Left lung (tissue), 14 donors: ENCODE data around the gene GCHFR. TPM values are rescaled to one million over a fixed set of nuclear protein-coding genes. Genes with fewer than 3 reads are reported as not detected.

Experiments used
- ATAC-seq: fragments of 200-7000 bp; cut with Tn5 transposase; one replicate; pipeline ENCODE4 v1.9.1; 2020; ENCODE audit warnings: moderate library complexity
- DNase-seq, 4 donors: peaks; one replicate each; pipeline ENCODE4 v3.0.0-alpha.2; 2013 to 2020
- H3K27ac ChIP-seq, 2 donors: fragments of 200-600 bp; sonication (generic) in 1 of 2; one replicate each; pipeline versions ENCODE4 v1.5.0 to v1.8.0; 2020 to 2021
- H3K27me3 ChIP-seq, 2 donors: fragments of 200-600 bp; sonication (generic) in 1 of 2; one replicate each; pipeline versions ENCODE4 v1.5.0 to v1.8.0; 2020 to 2021
- H3K36me3 ChIP-seq, 2 donors: fragments of 200-600 bp; sonication (generic) in 1 of 2; one replicate each; pipeline versions ENCODE4 v1.5.0 to v1.8.0; 2020 to 2021
- H3K4me1 ChIP-seq, 2 donors: fragments of 200-600 bp; one replicate each; pipeline ENCODE4 v1.8.0; 2021
- H3K4me3 ChIP-seq, 2 donors: fragments of 200-600 bp; sonication (generic) in 1 of 2; one replicate each; pipeline versions ENCODE4 v1.5.0 to v1.8.0; 2020 to 2021; ENCODE audit warnings: mild to moderate bottlenecking in 1 of 2
- H3K9me3 ChIP-seq, 2 donors: fragments of 200-600 bp; sonication (generic) in 1 of 2; one replicate each; pipeline versions ENCODE4 v1.5.0 to v1.8.0; 2020 to 2021
- CTCF ChIP-seq, 2 donors: fragments of 200-600 bp; sonication (generic) in 1 of 2; IDR thresholded peaks; one replicate each; pipeline versions ENCODE4 v1.5.0 to v1.8.0; 2021; ENCODE audit warnings: antibody characterized with exemption in 2 of 2
- intact Hi-C, 2 donors: fragments of 100-400 bp; cut with DNase I; formaldehyde crosslinking; loops; one replicate each; pipeline versions ENCODE4 v1.11.2 to v1.14.2; 2022
- long read RNA-seq, 12 donors: library from polyadenylated mRNA in 2 of 12; unstranded in 2 of 12; transcript quantifications; one replicate each; pipeline ENCODE4 v2.0.0 and lab custom pipeline, GENCODE V29; 2019 to 2026
- polyA plus RNA-seq, 6 donors: library from polyadenylated mRNA; unstranded; fragments of 120-200 nt; gene quantifications; one replicate each; pipeline ENCODE4 v1.2.1, GENCODE V29; 2013; ENCODE audit not compliant: insufficient read length in 6 of 6
- total RNA-seq, 2 donors: library from RNA; stranded (reverse); fragmentation: NEBNext Ultra II Directional; extraction: Animal tissue kit (Norgen Biotek cat#: 25700); gene quantifications; one replicate each; pipeline ENCODE4 v1.2.1, GENCODE V29; 2021
- donor health status: DM: no; HTN: yes; CAD: no.
- donor health status: DM: no; HTN: no; CAD: no.

GCHFR gene
- total RNA-seq (10 to 100 TPM; 42.1 to 61.5 TPM), polyA plus RNA-seq (10 to 100 TPM; 12.7 to 18.6 (median 15.7) TPM)
- long read RNA-seq, donor 1, transcript GCHFR-201 (3 exons, 777 nt) = major isoform, 22 of 23 reads
- long read RNA-seq, donor 1, partial matches to known transcripts = 0 of 23 reads
- long read RNA-seq, donor 1, other reads (novel, unspliced or antisense) = 0 of 23 reads
- long read RNA-seq, donor 2, transcript GCHFR-201 (3 exons, 777 nt) = major isoform, 25 of 27 reads
- long read RNA-seq, donor 2, partial matches to known transcripts = 0 of 27 reads
- long read RNA-seq, donor 2, other reads (novel, unspliced or antisense) = 0 of 27 reads
- long read RNA-seq, donor 3, transcript GCHFR-201 (3 exons, 777 nt) = major isoform, 16 of 36 reads
- long read RNA-seq, donor 3, partial matches to known transcripts = 0 of 36 reads
- long read RNA-seq, donor 3, other reads (novel, unspliced or antisense) = 18 of 36 reads
- long read RNA-seq, donor 4, transcript GCHFR-201 (3 exons, 777 nt) = major isoform, 75 of 81 reads
- long read RNA-seq, donor 4, partial matches to known transcripts = 3 of 81 reads
- long read RNA-seq, donor 4, other reads (novel, unspliced or antisense) = 1 of 81 reads
- long read RNA-seq, donor 5, transcript GCHFR-201 (3 exons, 777 nt) = major isoform, 13 of 20 reads
- long read RNA-seq, donor 5, partial matches to known transcripts = 6 of 20 reads
- long read RNA-seq, donor 5, other reads (novel, unspliced or antisense) = 0 of 20 reads
- long read RNA-seq, donor 6, transcript GCHFR-201 (3 exons, 777 nt) = major isoform, 28 of 46 reads
- long read RNA-seq, donor 6, partial matches to known transcripts = 6 of 46 reads
- long read RNA-seq, donor 6, other reads (novel, unspliced or antisense) = 11 of 46 reads
- long read RNA-seq, donor 7, transcript GCHFR-201 (3 exons, 777 nt) = major isoform, 9 of 10 reads
- long read RNA-seq, donor 7, partial matches to known transcripts = 0 of 10 reads
- long read RNA-seq, donor 7, other reads (novel, unspliced or antisense) = 0 of 10 reads
- long read RNA-seq, donor 8, transcript GCHFR-201 (3 exons, 777 nt) = major isoform, 11 of 12 reads
- long read RNA-seq, donor 8, partial matches to known transcripts = 0 of 12 reads
- long read RNA-seq, donor 8, other reads (novel, unspliced or antisense) = 0 of 12 reads
- long read RNA-seq, donor 9 = 0 reads
- long read RNA-seq, donor 10, transcript GCHFR-202 (2 exons, 785 nt) = minor isoform, 5 of 161 reads
- long read RNA-seq, donor 10, transcript GCHFR-201 (3 exons, 777 nt) = major isoform, 151 of 161 reads
- long read RNA-seq, donor 10, partial matches to known transcripts = 0 of 161 reads
- long read RNA-seq, donor 10, other reads (novel, unspliced or antisense) = 4 of 161 reads
- long read RNA-seq, donor 11 = 0 reads
- long read RNA-seq, donor 12, transcript GCHFR-201 (3 exons, 777 nt) = major isoform, 11 of 21 reads
- long read RNA-seq, donor 12, partial matches to known transcripts = 0 of 21 reads
- long read RNA-seq, donor 12, other reads (novel, unspliced or antisense) = 10 of 21 reads

- Histone ChIP-seq H3K27ac (peak within 1 kb of the TSS; percentile 70 to 77), H3K36me3 (peaks cover 0 to 21% of the 10 kb centered on the region in 2 donors), H3K4me3 (peak within 1 kb of the TSS; percentile 44 to 61), H3K4me1 (peaks cover 11 to 52% of the 10 kb centered on the region in 2 donors), H3K27me3 (no peaks in the 10 kb centered on the region), H3K9me3 (no peaks in the 10 kb centered on the region)
- TF ChIP-seq CTCF (IDR thresholded peaks at IDR 0.05) = peak in 1 of 2 donors; percentile 47
- intact Hi-C loops = no loop called here
- peak; percentile 80 to 92 (median 84) for DNase-seq
- ATAC-seq = peak; percentile 84
Measured at GRCh38 chr15:40763801-40764628, at the start of gene GCHFR. TSS of gene GCHFR (plus strand) at chr15:40764068. CDS start at chr15:40764181, 113 bp downstream.

GRCh38 chr15:40714144-40714543 is 49.7 kb upstream of the GCHFR start:
- TF ChIP-seq CTCF (IDR thresholded peaks at IDR 0.05) = no peak
- Histone ChIP-seq H3K27ac (no peak overlapping the region), H3K9me3 (no peaks in the 10 kb centered on the region), H3K27me3 (no peaks in the 10 kb centered on the region), H3K36me3 (peaks cover 0 to 16% of the 10 kb centered on the region in 2 donors), H3K4me1 (no peaks in the 10 kb centered on the region), H3K4me3 (no peak overlapping the region)
- DNase-seq (no peak), ATAC-seq (no peak)
- intact Hi-C loops = no loop called here

GRCh38 chr15:40716165-40716564 is 47.7 kb upstream of the GCHFR start:
- Histone ChIP-seq H3K27ac (no peak overlapping the region), H3K9me3 (no peaks in the 10 kb centered on the region), H3K4me3 (no peak overlapping the region), H3K36me3 (peaks cover 0 to 13% of the 10 kb centered on the region in 2 donors), H3K4me1 (no peaks in the 10 kb centered on the region), H3K27me3 (no peaks in the 10 kb centered on the region)
- DNase-seq (no peak), ATAC-seq (no peak)
- no peak for TF ChIP-seq CTCF (IDR thresholded peaks at IDR 0.05)
- intact Hi-C loops = no loop called here

GRCh38 chr15:40721701-40722100 is 42.2 kb upstream of the GCHFR start:
- no peaks in the 10 kb centered on the region for H3K4me1 ChIP-seq
- H3K36me3 ChIP-seq = peaks cover 0 to 8% of the 10 kb centered on the region in 2 donors
- H3K27me3 ChIP-seq = no peaks in the 10 kb centered on the region
- intact Hi-C loops = no loop called here
- H3K4me3 ChIP-seq = no peak overlapping the region
- no peak for ATAC-seq
- no peaks in the 10 kb centered on the region for H3K9me3 ChIP-seq
- H3K27ac ChIP-seq = no peak overlapping the region
- no peak for TF ChIP-seq CTCF (IDR thresholded peaks at IDR 0.05)
- no peak for DNase-seq
